Uterus (tissue), 4 donors: Measurements from ENCODE around the gene CFAP119. TPM values are rescaled to one million over a fixed set of nuclear protein-coding genes. Genes with fewer than 3 reads are reported as not detected.

ENCODE experiments used
- DNase-seq, 2 donors: peaks; one replicate each; pipeline ENCODE4 v3.0.0-alpha.2; 2019 to 2020
- H3K27ac ChIP-seq, 2 donors: fragments of 200-600 bp; sonication (generic); 1 replicate in 1 of 2; 2 replicates in 1 of 2; pipeline ENCODE4 v1.5.1; 2016 to 2018
- H3K27me3 ChIP-seq, 2 donors: fragments of 200-600 bp; sonication (generic); one replicate each; pipeline ENCODE4 v1.5.1; 2018 to 2019; ENCODE audit warnings: control low read depth in 1 of 2
- H3K36me3 ChIP-seq, 2 donors: fragments of 200-600 bp; sonication (generic); one replicate each; pipeline ENCODE4 v1.5.1; 2019; ENCODE audit warnings: control low read depth in 1 of 2
- H3K4me1 ChIP-seq, 2 donors: fragments of 200-600 bp; sonication (generic); one replicate each; pipeline ENCODE4 v1.5.1; 2018 to 2019; ENCODE audit warnings: control low read depth in 1 of 2
- H3K4me3 ChIP-seq, 2 donors: fragments of 200-600 bp; sonication (generic); 1 replicate in 1 of 2; 2 replicates in 1 of 2; pipeline ENCODE4 v1.5.1; 2018 to 2019; ENCODE audit warnings: mild to moderate bottlenecking in 1 of 2
- H3K9me3 ChIP-seq, 2 donors: fragments of 200-600 bp; sonication (generic); one replicate each; pipeline ENCODE4 v1.5.1; 2019; ENCODE audit warnings: control low read depth in 1 of 2
- POLR2A ChIP-seq, 2 donors: fragments of 450-650 bp; IDR thresholded peaks; one replicate each; pipeline ENCODE4 v1.6.1; 2016; ENCODE audit warnings: antibody characterized with exemption in 2 of 2, mild to moderate bottlenecking in 1 of 2, moderate library complexity in 1 of 2
- intact Hi-C: fragments of 100-400 bp; cut with DNase I; formaldehyde crosslinking; loops from one replicate; pipeline ENCODE4 v1.15.1; 2023; ENCODE audit warnings: low total_unique reads
- total RNA-seq, 4 donors: library from RNA; depleted of rRNA in 3 of 4; stranded (reverse); fragments of >200 nt in 3 of 4; gene quantifications; one replicate each; pipeline versions ENCODE4 v1.1.0 to v1.2.4, GENCODE V29; 2014 to 2023
- TF ChIP-seq, protein P1 (sequence below), 4 experiments: fragments of 200-600 bp in 2 of 4; fragments of 450-650 bp in 2 of 4; sonication (generic) in 2 of 4; IDR thresholded peaks; one replicate each; pipeline ENCODE4 v1.5.1; 2016 to 2019; ENCODE audit warnings: antibody characterized with exemption in 4 of 4, mild to moderate bottlenecking in 2 of 4, moderate library complexity in 1 of 4
- donor health status: DM: yes; HTN: yes; CAD: no.

The CFAP119 gene
- total RNA-seq, 4 donors from 2014 or later = 4.1 to 9.1 TPM; not detected in 2

DNA sequence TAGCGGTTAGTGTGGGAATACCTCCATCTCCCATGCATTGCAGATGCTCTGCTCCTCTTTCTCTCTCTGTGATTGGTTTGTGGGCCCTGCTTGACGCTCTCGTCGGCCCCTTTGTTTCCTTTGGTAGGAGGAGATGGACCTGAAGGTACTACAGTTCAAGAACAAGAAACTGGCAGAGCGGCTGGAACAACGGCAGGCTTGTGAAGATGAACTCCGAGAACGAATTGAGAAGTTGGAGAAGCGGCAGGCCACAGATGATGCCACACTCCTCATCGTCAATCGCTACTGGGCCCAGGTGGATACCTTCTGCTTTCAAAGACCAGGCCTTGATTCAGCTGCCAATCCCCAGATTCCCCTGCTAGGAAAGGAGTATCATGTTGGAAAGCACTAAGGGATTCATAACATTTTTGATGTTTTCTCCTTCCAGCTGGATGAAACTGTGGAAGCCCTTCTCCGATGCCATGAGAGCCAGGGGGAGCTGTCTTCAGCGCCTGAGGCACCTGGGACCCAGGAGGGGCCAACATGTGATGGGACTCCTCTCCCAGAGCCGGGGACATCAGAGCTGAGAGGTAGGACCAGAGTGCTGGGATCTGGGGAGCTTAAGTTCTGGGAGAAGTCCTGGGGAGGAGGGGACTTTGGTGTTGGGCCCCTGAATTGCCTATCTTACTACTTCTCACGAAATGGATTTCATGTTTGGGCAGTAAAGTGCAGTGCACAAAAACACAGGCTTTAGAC is 1.3 kb upstream of the CFAP119 start:
- Histone ChIP-seq H3K4me1 (peaks cover 7 to 23% of the 10 kb centered on the region in 2 donors), H3K9me3 (no peaks in the 10 kb centered on the region), H3K27ac (peak overlapping the region; percentile 93 to 96), H3K36me3 (no peaks in the 10 kb centered on the region), H3K4me3 (peak overlapping the region; percentile 79 to 97), H3K27me3 (no peaks in the 10 kb centered on the region)
- TF ChIP-seq, protein P1, sequence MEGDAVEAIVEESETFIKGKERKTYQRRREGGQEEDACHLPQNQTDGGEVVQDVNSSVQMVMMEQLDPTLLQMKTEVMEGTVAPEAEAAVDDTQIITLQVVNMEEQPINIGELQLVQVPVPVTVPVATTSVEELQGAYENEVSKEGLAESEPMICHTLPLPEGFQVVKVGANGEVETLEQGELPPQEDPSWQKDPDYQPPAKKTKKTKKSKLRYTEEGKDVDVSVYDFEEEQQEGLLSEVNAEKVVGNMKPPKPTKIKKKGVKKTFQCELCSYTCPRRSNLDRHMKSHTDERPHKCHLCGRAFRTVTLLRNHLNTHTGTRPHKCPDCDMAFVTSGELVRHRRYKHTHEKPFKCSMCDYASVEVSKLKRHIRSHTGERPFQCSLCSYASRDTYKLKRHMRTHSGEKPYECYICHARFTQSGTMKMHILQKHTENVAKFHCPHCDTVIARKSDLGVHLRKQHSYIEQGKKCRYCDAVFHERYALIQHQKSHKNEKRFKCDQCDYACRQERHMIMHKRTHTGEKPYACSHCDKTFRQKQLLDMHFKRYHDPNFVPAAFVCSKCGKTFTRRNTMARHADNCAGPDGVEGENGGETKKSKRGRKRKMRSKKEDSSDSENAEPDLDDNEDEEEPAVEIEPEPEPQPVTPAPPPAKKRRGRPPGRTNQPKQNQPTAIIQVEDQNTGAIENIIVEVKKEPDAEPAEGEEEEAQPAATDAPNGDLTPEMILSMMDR (IDR thresholded peaks at IDR 0.05) = no peak
- no peak for DNase-seq
- intact Hi-C loops = no loop called here

DNA sequence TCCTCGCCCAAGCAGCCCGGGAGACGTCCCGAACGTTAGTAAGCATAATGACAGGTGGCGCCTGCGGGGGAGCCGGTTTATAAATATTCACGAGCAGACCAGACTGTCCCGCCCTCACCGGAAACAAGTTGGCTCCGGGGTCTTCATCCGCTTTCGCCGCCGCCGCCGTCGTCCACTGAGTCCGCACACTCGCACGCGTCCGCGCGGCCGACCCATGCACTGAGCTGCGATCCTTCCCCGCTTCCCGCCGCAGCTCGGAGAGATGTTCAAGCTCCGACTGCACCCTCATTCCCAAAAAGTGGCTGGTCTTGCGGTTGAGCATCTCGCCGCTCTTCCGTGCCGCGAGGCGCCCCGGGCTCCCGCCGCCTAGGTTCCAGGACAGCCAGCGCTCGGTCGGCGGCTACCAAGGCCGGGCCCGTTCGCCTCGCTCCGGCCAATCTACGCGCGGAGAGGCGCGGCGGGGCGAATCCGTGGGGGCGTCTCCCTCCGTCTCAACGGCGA is 385 bp downstream of the CFAP119 start:
- Histone ChIP-seq H3K4me3 (peak overlapping the region; percentile 79 to 97), H3K27ac (peak overlapping the region; percentile 93 to 96), H3K36me3 (no peaks in the 10 kb centered on the region), H3K4me1 (peaks cover 7 to 23% of the 10 kb centered on the region in 2 donors), H3K9me3 (no peaks in the 10 kb centered on the region), H3K27me3 (no peaks in the 10 kb centered on the region)
- TF ChIP-seq, protein P1 (IDR thresholded peaks at IDR 0.05) = no peak
- no peak for TF ChIP-seq POLR2A (IDR thresholded peaks at IDR 0.05)
- DNase-seq = no peak
- intact Hi-C loops = no loop called here

DNA sequence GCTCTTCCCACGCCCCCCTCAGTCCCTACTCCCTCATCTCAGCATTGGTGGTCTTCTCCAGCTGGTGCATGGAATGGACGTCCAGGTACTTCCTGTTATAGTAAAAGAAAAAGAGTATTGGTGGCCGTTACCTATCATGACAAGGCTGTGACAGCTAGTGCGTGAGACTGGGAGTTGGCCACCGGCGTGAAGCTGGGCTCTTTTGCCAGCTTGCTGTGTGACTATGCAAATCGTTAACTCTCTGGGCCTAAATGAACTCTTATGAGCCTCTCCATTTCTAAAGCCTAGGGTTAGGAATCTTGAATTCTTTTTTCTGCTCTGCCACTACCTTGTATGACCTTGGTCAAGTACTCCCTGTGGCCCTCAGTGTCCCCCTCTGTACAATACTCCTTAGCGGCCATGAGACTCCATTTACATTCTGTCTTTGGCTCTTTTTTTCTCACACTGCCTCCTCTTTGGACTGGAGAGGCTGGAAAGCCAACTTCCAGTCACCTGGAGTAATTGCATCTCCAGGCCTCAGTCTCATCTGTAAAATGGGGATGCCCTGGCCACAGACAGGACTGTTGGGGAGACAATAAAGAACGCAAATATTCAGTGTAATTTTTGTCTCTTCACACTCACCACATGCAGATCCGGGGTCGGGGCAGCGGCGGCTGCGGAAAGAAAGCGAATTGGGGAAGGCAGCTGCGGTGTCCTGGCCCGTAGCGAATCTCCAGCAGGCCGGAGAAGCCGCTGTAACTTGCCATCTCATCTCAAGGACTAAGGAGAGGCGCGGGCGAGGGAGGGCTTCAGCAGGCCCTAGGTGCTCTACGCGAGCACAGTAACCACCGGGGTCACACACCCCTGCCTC is 1.1 kb downstream of the CFAP119 start:
- H3K27me3 ChIP-seq = no peaks in the 10 kb centered on the region
- H3K4me3 ChIP-seq = peak overlapping the region; percentile 79 to 97
- DNase-seq = no peak
- intact Hi-C loops = no loop called here
- peak overlapping the region; percentile 93 to 96 for H3K27ac ChIP-seq
- TF ChIP-seq, protein P1 (IDR thresholded peaks at IDR 0.05) = no peak
- TF ChIP-seq POLR2A (IDR thresholded peaks at IDR 0.05) = no peak
- no peaks in the 10 kb centered on the region for H3K9me3 ChIP-seq
- H3K36me3 ChIP-seq = no peaks in the 10 kb centered on the region
- peaks cover 7 to 23% of the 10 kb centered on the region in 2 donors for H3K4me1 ChIP-seq

DNA sequence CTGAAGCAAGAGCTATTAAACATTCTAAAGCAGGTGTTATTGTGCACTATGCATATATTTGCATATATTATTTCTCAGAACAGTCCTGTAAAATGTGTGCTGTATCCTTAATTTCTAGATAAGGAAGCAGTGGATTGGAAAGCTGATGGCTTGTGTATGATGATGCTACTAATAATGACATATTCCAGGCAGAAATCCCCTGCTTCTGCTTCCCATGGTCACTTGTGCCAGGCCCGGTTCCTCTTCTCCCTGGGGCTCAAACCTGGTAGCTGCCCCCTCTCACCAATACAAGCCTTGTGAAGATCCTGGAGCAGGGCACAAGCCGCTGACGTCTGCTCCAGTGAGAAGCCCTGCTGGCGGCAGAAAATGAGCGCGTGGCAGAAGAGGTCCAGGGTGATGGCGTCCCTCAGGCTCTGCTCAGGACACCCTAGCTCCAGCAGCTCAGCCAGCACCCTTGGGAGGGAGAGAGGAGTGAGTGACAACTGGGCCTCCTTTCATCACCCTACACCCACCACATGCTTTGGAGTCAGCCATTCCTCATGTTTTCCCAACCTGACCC is 1.8 kb downstream of the CFAP119 start:
- Histone ChIP-seq H3K36me3 (no peaks in the 10 kb centered on the region), H3K9me3 (no peaks in the 10 kb centered on the region), H3K27ac (no peak overlapping the region), H3K4me1 (peaks cover 7 to 23% of the 10 kb centered on the region in 2 donors), H3K4me3 (no peak overlapping the region), H3K27me3 (no peaks in the 10 kb centered on the region)
- TF ChIP-seq, protein P1 (IDR thresholded peaks at IDR 0.05) = no peak
- no peak for TF ChIP-seq POLR2A (IDR thresholded peaks at IDR 0.05)
- intact Hi-C loops = no loop called here
- DNase-seq = no peak
